Cardiac fibroblast (primary cell): ENCODE measurements around the gene SLC9A1.

ENCODE experiments used
- DNase-seq, 2 donors: peaks; one replicate each; pipeline versions ENCODE4 v3.0.0 to v3.0.0-alpha.2; 2010; ENCODE audit warnings: low read depth in 2 of 2
- H3K4me3 ChIP-seq, 2 donors: replicated peaks in 1 of 2; 1 replicate in 1 of 2; 2 replicates in 1 of 2; pipeline ENCODE4 v1.5.1; 2011; ENCODE audit warnings: low read depth in 2 of 2, low read length in 2 of 2, mild to moderate bottlenecking in 2 of 2, moderate library complexity in 1 of 2
- CTCF ChIP-seq: IDR thresholded peaks from one replicate; pipeline ENCODE4 v1.5.1; 2011; ENCODE audit warnings: low read depth, mild to moderate bottlenecking, low read length, inconsistent platforms

SLC9A1 gene

GRCh38 chr1:27120854-27121253, 34.1 kb downstream of the SLC9A1 start:
- DNase-seq: no peak
- no peak for TF ChIP-seq CTCF
- H3K4me3 ChIP-seq: no peak overlapping the region

- no peak overlapping the region for H3K4me3 ChIP-seq
- TF ChIP-seq CTCF: no peak
- DNase-seq: no peak
Observed at GRCh38 chr1:27118440-27118689, 36.6 kb downstream of the SLC9A1 start.

GRCh38 chr1:27117733-27118439, 37.0 kb downstream of the SLC9A1 start:
- peak in 1 of 2 donors; percentile 51 for DNase-seq
- no peak overlapping the region for H3K4me3 ChIP-seq
- no peak for TF ChIP-seq CTCF

- TF ChIP-seq CTCF: no peak
- DNase-seq: peak; percentile 48 to 74
- no peak overlapping the region for H3K4me3 ChIP-seq
Observed at GRCh38 chr1:27116697-27117096, 38.2 kb downstream of the SLC9A1 start.

GRCh38 chr1:27116232-27116631, 38.7 kb downstream of the SLC9A1 start:
- peak; percentile 32 to 46 for DNase-seq
- TF ChIP-seq CTCF: no peak
- no peak overlapping the region for H3K4me3 ChIP-seq

- TF ChIP-seq CTCF: no peak
- DNase-seq: no peak
- H3K4me3 ChIP-seq: no peak overlapping the region
Observed at GRCh38 chr1:27114546-27114945, 40.4 kb downstream of the SLC9A1 start.

GRCh38 chr1:27113861-27114260, 41.1 kb downstream of the SLC9A1 start:
- TF ChIP-seq CTCF: no peak
- no peak overlapping the region for H3K4me3 ChIP-seq
- DNase-seq: no peak
